ENCODE data around the gene PTPRE. TPM values are rescaled to one million over a fixed set of nuclear protein-coding genes. Genes with fewer than 3 reads are reported as not detected.

Gene PTPRE
- total RNA-seq, 1 experiment from 2014 or later = 7.9 TPM

GRCh38 chr10:128016423-128017060 is 109.6 kb downstream of the PTPRE start:
- no peak overlapping the region for H2AFZ ChIP-seq
- TF ChIP-seq EZH2 (IDR thresholded peaks at IDR 0.05; ENCODE audit: low read depth) = no peak
- TF ChIP-seq, protein P1, sequence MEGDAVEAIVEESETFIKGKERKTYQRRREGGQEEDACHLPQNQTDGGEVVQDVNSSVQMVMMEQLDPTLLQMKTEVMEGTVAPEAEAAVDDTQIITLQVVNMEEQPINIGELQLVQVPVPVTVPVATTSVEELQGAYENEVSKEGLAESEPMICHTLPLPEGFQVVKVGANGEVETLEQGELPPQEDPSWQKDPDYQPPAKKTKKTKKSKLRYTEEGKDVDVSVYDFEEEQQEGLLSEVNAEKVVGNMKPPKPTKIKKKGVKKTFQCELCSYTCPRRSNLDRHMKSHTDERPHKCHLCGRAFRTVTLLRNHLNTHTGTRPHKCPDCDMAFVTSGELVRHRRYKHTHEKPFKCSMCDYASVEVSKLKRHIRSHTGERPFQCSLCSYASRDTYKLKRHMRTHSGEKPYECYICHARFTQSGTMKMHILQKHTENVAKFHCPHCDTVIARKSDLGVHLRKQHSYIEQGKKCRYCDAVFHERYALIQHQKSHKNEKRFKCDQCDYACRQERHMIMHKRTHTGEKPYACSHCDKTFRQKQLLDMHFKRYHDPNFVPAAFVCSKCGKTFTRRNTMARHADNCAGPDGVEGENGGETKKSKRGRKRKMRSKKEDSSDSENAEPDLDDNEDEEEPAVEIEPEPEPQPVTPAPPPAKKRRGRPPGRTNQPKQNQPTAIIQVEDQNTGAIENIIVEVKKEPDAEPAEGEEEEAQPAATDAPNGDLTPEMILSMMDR (conservative IDR thresholded peaks at IDR 0.05) = no peak
- ChIA-PET CTCF (no interaction called here), POLR2A (ENCODE audit: unreplicated experiment) (no interaction called here)
- H3K9me3 ChIP-seq (ENCODE audit: insufficient read depth, low read depth) = no peaks in the 10 kb centered on the region
- H4K20me1 ChIP-seq (ENCODE audit: insufficient read depth) = no peaks in the 10 kb centered on the region
- DNase-seq = no peak
- no peaks in the 10 kb centered on the region for H3K36me3 ChIP-seq (ENCODE audit: low read depth)
- no TSS peak for BruUV-seq (replicated peaks)
- no peaks in the 10 kb centered on the region for H3K9me2 ChIP-seq (ENCODE audit: insufficient read depth)
- H3K4me3 ChIP-seq = no peak overlapping the region
- intact Hi-C loops (cut with micrococcal nuclease; ENCODE audit: unreplicated experiment) = no loop called here
- no peaks in the 10 kb centered on the region for H3F3A ChIP-seq (ENCODE audit: insufficient read depth, low read depth)
- no peaks in the 10 kb centered on the region for H3K79me2 ChIP-seq (ENCODE audit: low read depth)
- no peak overlapping the region for H3K4me2 ChIP-seq
- no peak overlapping the region for H3K27ac ChIP-seq
- H3K27me3 ChIP-seq (ENCODE audit: insufficient read depth, low read depth) = no peaks in the 10 kb centered on the region
- H3K4me1 ChIP-seq (replicated peaks; ENCODE audit: insufficient read depth) = no peaks in the 10 kb centered on the region

DNA sequence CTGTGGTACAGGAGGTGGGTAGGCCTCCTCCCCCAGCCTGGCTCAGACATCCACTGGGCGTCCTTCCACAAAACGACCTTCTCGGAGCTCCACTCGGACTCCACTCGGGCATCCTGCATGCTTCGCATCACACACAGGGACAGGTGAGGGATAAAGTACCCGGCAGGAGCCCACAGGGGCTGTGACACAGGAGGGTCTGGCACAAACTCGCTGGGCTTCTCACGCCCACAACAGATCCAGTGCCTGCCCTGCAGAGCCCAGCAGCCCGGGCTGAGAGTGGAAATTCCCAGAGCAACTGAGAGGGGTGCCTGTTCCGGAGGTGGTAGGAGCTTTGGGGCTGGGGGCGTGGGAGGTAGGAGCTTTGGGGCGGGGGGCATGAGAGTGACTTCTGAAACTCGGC is 110.9 kb downstream of the PTPRE start:
- POLR2A ChIA-PET (ENCODE audit: unreplicated experiment) = no interaction called here

GRCh38 chr10:128018236-128018635 is 111.3 kb downstream of the PTPRE start:
- no peak overlapping the region for H3K4me2 ChIP-seq
- H4K20me1 ChIP-seq (ENCODE audit: insufficient read depth) = no peaks in the 10 kb centered on the region
- DNase-seq = no peak
- H3K36me3 ChIP-seq (ENCODE audit: low read depth) = no peaks in the 10 kb centered on the region
- no peaks in the 10 kb centered on the region for H3K9me2 ChIP-seq (ENCODE audit: insufficient read depth)
- intact Hi-C loops (cut with micrococcal nuclease; ENCODE audit: unreplicated experiment) = no loop called here
- no peak overlapping the region for H3K27ac ChIP-seq
- H3K79me2 ChIP-seq (ENCODE audit: low read depth) = no peaks in the 10 kb centered on the region
- CTCF ChIA-PET = no interaction called here
- TF ChIP-seq, protein P1 (conservative IDR thresholded peaks at IDR 0.05) = no peak
- no peak for TF ChIP-seq EZH2 (IDR thresholded peaks at IDR 0.05; ENCODE audit: low read depth)
- H3K9me3 ChIP-seq (ENCODE audit: insufficient read depth, low read depth) = no peaks in the 10 kb centered on the region
- no peaks in the 10 kb centered on the region for H3K4me1 ChIP-seq (replicated peaks; ENCODE audit: insufficient read depth)
- no peaks in the 10 kb centered on the region for H3K27me3 ChIP-seq (ENCODE audit: insufficient read depth, low read depth)
- H3K4me3 ChIP-seq = no peak overlapping the region
- no peak overlapping the region for H2AFZ ChIP-seq
- POLR2A ChIA-PET (ENCODE audit: unreplicated experiment) = no interaction called here
- BruUV-seq (replicated peaks) = no TSS peak
- H3F3A ChIP-seq (ENCODE audit: insufficient read depth, low read depth) = no peaks in the 10 kb centered on the region

More for the DNA sequence above, 110.9 kb downstream of the PTPRE start:
- CTCF ChIA-PET = no interaction called here
- H4K20me1 ChIP-seq (ENCODE audit: insufficient read depth) = no peaks in the 10 kb centered on the region
- no peak for DNase-seq
- no peak overlapping the region for H3K27ac ChIP-seq
- BruUV-seq (replicated peaks) = no TSS peak
- no peak overlapping the region for H3K4me3 ChIP-seq
- no peaks in the 10 kb centered on the region for H3K36me3 ChIP-seq (ENCODE audit: low read depth)
- no peaks in the 10 kb centered on the region for H3K27me3 ChIP-seq (ENCODE audit: insufficient read depth, low read depth)
- no peak overlapping the region for H2AFZ ChIP-seq
- no peaks in the 10 kb centered on the region for H3K9me2 ChIP-seq (ENCODE audit: insufficient read depth)
- H3K9me3 ChIP-seq (ENCODE audit: insufficient read depth, low read depth) = no peaks in the 10 kb centered on the region
- H3K79me2 ChIP-seq (ENCODE audit: low read depth) = no peaks in the 10 kb centered on the region
- H3K4me2 ChIP-seq = no peak overlapping the region
- no peaks in the 10 kb centered on the region for H3F3A ChIP-seq (ENCODE audit: insufficient read depth, low read depth)
- intact Hi-C loops (cut with micrococcal nuclease; ENCODE audit: unreplicated experiment) = no loop called here
- no peaks in the 10 kb centered on the region for H3K4me1 ChIP-seq (replicated peaks; ENCODE audit: insufficient read depth)
- TF ChIP-seq, protein P1 (conservative IDR thresholded peaks at IDR 0.05) = no peak
- TF ChIP-seq EZH2 (IDR thresholded peaks at IDR 0.05; ENCODE audit: low read depth) = no peak
